Keratinocyte (primary cell): Measurements from ENCODE around the gene RAB11FIP4. TPM values are rescaled to one million over a fixed set of nuclear protein-coding genes. Genes with fewer than 3 reads are reported as not detected.

ENCODE experiments used
- DNase-seq: peaks from one replicate; pipeline ENCODE4 v3.0.0-alpha.2; 2011; ENCODE audit warnings: low read depth, missing footprints, low spot score
- FAIRE-seq: peaks from 2 replicates; lab custom pipeline; 2011; peaks lifted over from hg19 to GRCh38; lab: Jason Lieb, UNC
- H2AFZ ChIP-seq: 2 replicates; pipeline ENCODE4 v1.6.0; 2012; ENCODE audit warnings: low read length, control low read depth, inconsistent platforms; ENCODE audit not compliant: control insufficient read depth
- H3K27ac ChIP-seq: 2 replicates; pipeline ENCODE4 v1.5.1; 2011; ENCODE audit warnings: low read length; ENCODE audit not compliant: control insufficient read depth, insufficient read depth
- H3K27me3 ChIP-seq: 3 replicates; pipeline ENCODE4 v1.6.0; 2011; ENCODE audit warnings: low read length; ENCODE audit not compliant: control insufficient read depth, insufficient read depth; ENCODE audit errors: extremely low read depth
- H3K36me3 ChIP-seq, 2 experiments: 2 replicates in 1 of 2; 3 replicates in 1 of 2; pipeline ENCODE4 v1.5.1; 2011; ENCODE audit warnings: low read length in 2 of 2, mild to moderate bottlenecking in 1 of 2; ENCODE audit not compliant: control insufficient read depth in 2 of 2, insufficient read depth in 2 of 2; ENCODE audit errors: extremely low read depth in 1 of 2
- H3K4me1 ChIP-seq: 3 replicates; pipeline ENCODE4 v1.5.1; 2011; ENCODE audit warnings: low read length; ENCODE audit not compliant: control insufficient read depth, insufficient read depth; ENCODE audit errors: extremely low read depth
- H3K4me2 ChIP-seq: 3 replicates; pipeline ENCODE4 v1.6.0; 2011; ENCODE audit warnings: low read depth, low read length; ENCODE audit not compliant: control insufficient read depth, insufficient read depth; ENCODE audit errors: extremely low read depth
- H3K4me3 ChIP-seq, 3 experiments: fragments of 200-600 bp in 1 of 3; sonication (generic) in 1 of 3; 2 replicates in 2 of 3; 3 replicates in 1 of 3; pipeline ENCODE4 v1.5.1; 2011 to 2016; ENCODE audit warnings: low read length in 3 of 3, mild to moderate bottlenecking in 3 of 3, control low read depth in 2 of 3, inconsistent platforms in 1 of 3, low read depth in 1 of 3, mixed read lengths in 1 of 3, mixed run types in 1 of 3, moderate library complexity in 1 of 3; ENCODE audit not compliant: control insufficient read depth in 2 of 3, insufficient read depth in 2 of 3; ENCODE audit errors: extremely low read depth in 1 of 3
- H3K79me2 ChIP-seq: 2 replicates; pipeline ENCODE4 v1.6.0; 2012; ENCODE audit warnings: low read length; ENCODE audit not compliant: control insufficient read depth, insufficient read depth
- H3K9ac ChIP-seq: 3 replicates; pipeline ENCODE4 v1.6.0; 2011; ENCODE audit warnings: low read length; ENCODE audit not compliant: control insufficient read depth, insufficient read depth; ENCODE audit errors: extremely low read depth
- H3K9me1 ChIP-seq: 3 replicates; pipeline ENCODE4 v1.6.0; 2011; ENCODE audit warnings: low read length; ENCODE audit not compliant: control insufficient read depth, insufficient read depth; ENCODE audit errors: extremely low read depth
- H3K9me3 ChIP-seq: 2 replicates; pipeline ENCODE4 v1.5.1; 2012; ENCODE audit warnings: low read depth, low read length; ENCODE audit not compliant: control insufficient read depth
- H4K20me1 ChIP-seq: 3 replicates; pipeline ENCODE4 v1.6.0; 2011; ENCODE audit warnings: low read length; ENCODE audit not compliant: control insufficient read depth, insufficient read depth; ENCODE audit errors: extremely low read depth
- EZH2 ChIP-seq: IDR thresholded peaks from one replicate; pipeline ENCODE4 v1.6.1; 2012; ENCODE audit warnings: inconsistent platforms, mild to moderate bottlenecking, low read length, moderate library complexity
- dilution Hi-C: fragments of 300-500 bp; cut with MboI; formaldehyde crosslinking; loops from one replicate; pipeline ENCODE4 v1.7.0; 2020; ENCODE audit warnings: low sequenced_read_pairs; ENCODE audit not compliant: extremely low pct_ligation_motif_present
- polyA plus RNA-seq, 5 experiments: library from polyadenylated mRNA; depleted of rRNA in 3 of 5; stranded (reverse) in 3 of 5; stranded (forward) in 1 of 5; unstranded in 1 of 5; fragments of >200 nt; gene quantifications; 1 replicate in 1 of 5; 2 replicates in 3 of 5; 3 replicates in 1 of 5; pipeline versions ENCODE4 v1.2.1 to v1.2.3, GENCODE V29; 2011 to 2012; ENCODE audit warnings: missing spikeins in 2 of 5, low read depth in 1 of 5, low replicate concordance in 1 of 5
- small RNA-seq, 3 experiments: library from RNA; depleted of rRNA; stranded (forward); fragments of <200 nt; gene quantifications; one replicate each; pipeline ENCODE3, GENCODE V24; 2012; ENCODE audit warnings: low read depth in 3 of 3, low replicate concordance in 1 of 3; ENCODE audit not compliant: insufficient read length in 3 of 3
- TF ChIP-seq, protein P1 (sequence below), 3 experiments: IDR thresholded peaks in 1 of 3; conservative IDR thresholded peaks in 1 of 3; optimal IDR thresholded peaks in 1 of 3; 2 replicates in 2 of 3; 3 replicates in 1 of 3; pipeline versions ENCODE3 to v1.5.1; 2011; ENCODE audit warnings: low read length in 3 of 3, mild to moderate bottlenecking in 3 of 3, moderate library complexity in 2 of 3, control low read depth in 1 of 3, inconsistent platforms in 1 of 3; ENCODE audit not compliant: insufficient read depth in 2 of 3; ENCODE audit errors: extremely low read depth in 1 of 3

The RAB11FIP4 gene
- polyA plus RNA-seq, 1 donor (not counting 4 experiments of a cell fraction or from before 2014, with no cell fraction given) = 9.1 TPM

DNA sequence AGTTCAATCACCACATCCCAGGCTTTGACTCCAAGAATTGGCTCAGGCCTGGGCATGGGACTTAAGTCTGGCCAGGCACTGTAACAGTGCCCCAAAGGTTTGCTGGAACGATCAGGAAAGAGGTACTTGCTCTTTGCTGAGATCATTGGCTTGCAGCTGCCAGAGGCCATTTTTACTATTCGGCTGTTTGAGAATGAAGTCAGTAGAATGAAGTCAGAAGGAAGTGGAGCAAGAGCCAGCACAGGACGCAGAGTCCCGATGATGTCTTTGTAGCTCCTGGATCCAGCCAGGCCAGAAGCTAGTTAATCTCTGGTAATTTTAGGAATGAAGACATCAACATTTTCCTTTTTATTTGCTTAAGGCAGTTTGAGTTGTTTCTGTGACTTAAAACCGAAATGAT, 195.5 kb downstream of the RAB11FIP4 start:
- Histone ChIP-seq H3K4me1 (peaks cover 6% of the 10 kb centered on the region), H3K4me2 (no peak overlapping the region), H3K9me3 (no peaks in the 10 kb centered on the region), H3K27me3 (no peaks in the 10 kb centered on the region), H3K9me1 (no peaks in the 10 kb centered on the region), H2AFZ (no peak overlapping the region), H3K36me3 (peaks cover 0 to 9% of the 10 kb centered on the region in 2 experiments), H3K79me2 (no peaks in the 10 kb centered on the region), H4K20me1 (no peaks in the 10 kb centered on the region), H3K27ac (no peak overlapping the region), H3K4me3 (no peak overlapping the region), H3K9ac (no peak overlapping the region)
- DNase-seq (no peak), FAIRE-seq (no peak)
- dilution Hi-C loops = loop anchor here (25.0 kb wide), 1 partner anchor 100 kb away; no protein-coding TSS in a partner anchor
- no peak for TF ChIP-seq EZH2

DNA sequence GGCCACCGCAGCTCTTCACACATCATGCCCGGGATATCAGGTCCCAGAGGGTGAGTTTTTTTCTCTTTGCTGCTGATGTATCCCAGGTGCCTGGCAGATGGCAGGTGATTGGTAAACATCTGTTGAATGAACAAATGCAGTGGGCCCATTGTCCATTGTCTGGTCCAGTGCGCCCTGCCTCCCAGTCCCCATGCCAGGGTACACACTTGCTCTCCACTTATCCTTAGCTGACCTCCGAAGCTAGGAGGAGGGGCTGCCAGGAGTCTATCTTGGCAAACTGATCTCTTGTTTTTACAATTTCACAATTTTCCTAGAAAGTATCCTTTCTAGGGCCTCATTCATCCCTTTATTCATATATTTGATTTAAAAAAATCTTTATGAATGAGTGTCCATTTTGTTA, 196.0 kb downstream of the RAB11FIP4 start:
- dilution Hi-C loops = loop anchor here (25.0 kb wide), 1 partner anchor 100 kb away; no protein-coding TSS in a partner anchor
- Histone ChIP-seq H3K27ac (no peak overlapping the region), H3K4me3 (no peak overlapping the region), H3K27me3 (no peaks in the 10 kb centered on the region), H2AFZ (no peak overlapping the region), H3K79me2 (no peaks in the 10 kb centered on the region), H3K4me2 (no peak overlapping the region), H3K9me1 (no peaks in the 10 kb centered on the region), H4K20me1 (no peaks in the 10 kb centered on the region), H3K36me3 (peaks cover 0 to 9% of the 10 kb centered on the region in 2 experiments), H3K9ac (no peak overlapping the region), H3K4me1 (peaks cover 6% of the 10 kb centered on the region), H3K9me3 (no peaks in the 10 kb centered on the region)
- TF ChIP-seq, protein P1, sequence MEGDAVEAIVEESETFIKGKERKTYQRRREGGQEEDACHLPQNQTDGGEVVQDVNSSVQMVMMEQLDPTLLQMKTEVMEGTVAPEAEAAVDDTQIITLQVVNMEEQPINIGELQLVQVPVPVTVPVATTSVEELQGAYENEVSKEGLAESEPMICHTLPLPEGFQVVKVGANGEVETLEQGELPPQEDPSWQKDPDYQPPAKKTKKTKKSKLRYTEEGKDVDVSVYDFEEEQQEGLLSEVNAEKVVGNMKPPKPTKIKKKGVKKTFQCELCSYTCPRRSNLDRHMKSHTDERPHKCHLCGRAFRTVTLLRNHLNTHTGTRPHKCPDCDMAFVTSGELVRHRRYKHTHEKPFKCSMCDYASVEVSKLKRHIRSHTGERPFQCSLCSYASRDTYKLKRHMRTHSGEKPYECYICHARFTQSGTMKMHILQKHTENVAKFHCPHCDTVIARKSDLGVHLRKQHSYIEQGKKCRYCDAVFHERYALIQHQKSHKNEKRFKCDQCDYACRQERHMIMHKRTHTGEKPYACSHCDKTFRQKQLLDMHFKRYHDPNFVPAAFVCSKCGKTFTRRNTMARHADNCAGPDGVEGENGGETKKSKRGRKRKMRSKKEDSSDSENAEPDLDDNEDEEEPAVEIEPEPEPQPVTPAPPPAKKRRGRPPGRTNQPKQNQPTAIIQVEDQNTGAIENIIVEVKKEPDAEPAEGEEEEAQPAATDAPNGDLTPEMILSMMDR (optimal IDR thresholded peaks at IDR 0.05 in 1 of 3, IDR thresholded peaks at IDR 0.05 in 1 of 3, conservative IDR thresholded peaks at IDR 0.05 in 1 of 3; ENCODE audit: extremely low read depth in 1 of 3, insufficient read depth in 2 of 3, low read length in 3 of 3) = no peak
- TF ChIP-seq EZH2 = no peak
- DNase-seq (no peak), FAIRE-seq (no peak)

Small RNAs within 50 kb of the gene (small RNA-seq; reads per million reads assigned to genes)
- gene MIR193A (1.1 to 19.0 (median 9.3) reads per million in 3 experiments), gene MIR4725 (0 reads per million in 3 experiments), gene RN7SL45P (0 reads per million in 3 experiments), gene RN7SL79P (0 reads per million in 3 experiments), gene RNU6ATAC7P (0 reads per million in 3 experiments)

Other genes starting within 250 kb of the RAB11FIP4 start
- not detected in 3 replicates for gene OMG, start 94.4 kb upstream of the RAB11FIP4 start, polyA plus RNA-seq
- gene EVI2B, start 77.6 kb upstream of the RAB11FIP4 start, polyA plus RNA-seq = 0.32 to 1.1 TPM (median 0.80 TPM) in 3 replicates
- gene EVI2A, start 70.1 kb upstream of the RAB11FIP4 start, polyA plus RNA-seq = 0.05 to 0.12 TPM (median 0.12 TPM) in 3 replicates